KOPT-K1 (cell line): ENCODE data around the gene OLA1.

ENCODE experiments used
- H3K27ac ChIP-seq: fragments of 200-600 bp; sonication (generic); 2 replicates; pipeline ENCODE4 v1.5.1; 2016; ENCODE audit warnings: antibody characterized with exemption, mild to moderate bottlenecking, low read depth, low read length; ENCODE audit not compliant: poor library complexity, severe bottlenecking
- H3K36me3 ChIP-seq: fragments of 200-600 bp; sonication (generic); 2 replicates; pipeline ENCODE4 v1.5.1; 2017; ENCODE audit warnings: antibody characterized with exemption, mild to moderate bottlenecking, low read length, moderate library complexity; ENCODE audit not compliant: insufficient read depth
- H3K9me3 ChIP-seq: fragments of 200-600 bp; sonication (generic); 2 replicates; pipeline ENCODE4 v1.5.1; 2017; ENCODE audit warnings: antibody characterized with exemption, low read length, mild to moderate bottlenecking; ENCODE audit not compliant: insufficient read depth, poor library complexity, severe bottlenecking

Gene OLA1

DNA sequence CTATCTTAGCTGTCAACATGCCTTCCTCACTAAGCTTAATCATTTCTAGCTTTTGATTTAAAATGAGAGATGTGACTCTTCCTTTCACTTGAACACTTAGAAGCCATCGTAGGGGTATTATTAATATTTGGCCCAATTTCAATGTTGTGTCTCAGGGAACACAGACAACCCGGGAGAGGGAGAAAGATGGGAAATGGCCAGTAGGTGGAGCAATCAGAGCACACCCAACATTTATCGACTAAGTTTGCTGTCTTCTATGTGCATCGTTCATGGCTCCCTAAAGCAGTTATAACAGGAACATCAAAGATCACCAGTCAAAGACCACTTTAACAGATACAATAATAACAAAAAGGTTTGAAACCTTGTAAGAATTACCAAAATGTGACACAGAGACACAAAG lies 110.2 kb downstream of the OLA1 start:
- no peak overlapping the region for H3K27ac ChIP-seq
- no peaks in the 10 kb centered on the region for H3K9me3 ChIP-seq
- H3K36me3 ChIP-seq, result peaks cover 33% of the 10 kb centered on the region

DNA sequence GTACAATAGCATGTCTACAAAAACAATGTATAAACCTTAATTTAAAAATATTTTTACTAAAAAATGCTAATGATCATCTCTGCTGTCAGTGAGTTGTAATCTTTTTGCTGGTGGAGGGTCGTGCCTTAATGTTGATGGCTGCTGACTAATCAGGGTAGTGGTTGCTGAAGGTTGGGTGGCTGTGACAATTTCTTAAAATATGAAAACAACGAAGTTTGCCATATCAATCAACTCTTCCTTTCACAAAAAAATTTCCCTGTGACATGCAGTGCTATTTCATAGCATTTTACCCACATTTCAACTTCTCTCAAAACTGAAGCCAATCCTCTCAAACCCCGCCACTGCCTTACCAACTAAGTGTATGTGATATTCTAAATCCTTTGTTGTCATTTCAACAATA lies 112.4 kb downstream of the OLA1 start:
- Histone ChIP-seq H3K27ac (no peak overlapping the region), H3K36me3 (peaks cover 32% of the 10 kb centered on the region), H3K9me3 (no peaks in the 10 kb centered on the region)

DNA sequence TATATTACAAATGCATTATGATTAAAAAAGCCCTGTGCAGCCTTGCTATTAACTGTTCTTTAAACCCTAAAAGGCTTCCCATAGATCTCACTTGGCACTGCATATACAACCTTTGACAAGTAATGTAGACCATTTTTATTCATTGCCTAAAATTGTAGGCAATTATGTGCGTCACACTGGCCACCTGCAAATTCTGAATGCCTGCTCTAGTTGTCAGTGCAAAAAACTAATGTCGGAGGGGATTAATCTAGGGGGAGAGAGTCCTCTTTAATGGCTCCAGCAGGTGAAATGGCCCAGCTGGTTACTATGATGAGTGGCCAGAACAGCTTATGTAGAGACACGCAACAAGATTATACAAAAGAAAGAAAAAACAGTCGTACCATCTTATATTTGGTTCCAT lies 123.2 kb downstream of the OLA1 start:
- no peaks in the 10 kb centered on the region for H3K9me3 ChIP-seq

DNA sequence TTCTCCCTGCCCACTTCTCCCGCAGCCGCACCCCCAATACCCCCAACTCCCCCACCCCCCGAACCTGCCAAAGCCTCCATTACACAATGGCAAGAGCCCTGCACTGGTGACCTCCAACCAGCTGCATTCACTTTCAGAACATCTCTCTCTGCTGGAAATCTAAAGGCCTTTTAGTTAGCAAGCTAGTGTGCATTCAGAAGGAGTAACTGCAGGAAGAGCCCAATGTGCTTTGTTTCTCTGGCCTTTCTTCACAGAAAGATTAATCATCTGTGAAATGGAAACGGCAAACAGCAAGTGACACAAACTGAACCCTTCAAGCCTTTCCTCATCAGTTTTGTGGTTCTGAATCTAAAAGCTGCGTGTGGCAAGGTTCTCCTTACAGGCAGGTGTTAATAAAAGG lies 124.2 kb downstream of the OLA1 start:
- peaks cover 21% of the 10 kb centered on the region; the same call in 1 of the 2 replicates for H3K36me3 ChIP-seq
- H3K9me3 ChIP-seq, result no peaks in the 10 kb centered on the region
- H3K27ac ChIP-seq, result no peak overlapping the region

More for the DNA sequence above, 123.2 kb downstream of the OLA1 start:
- Histone ChIP-seq H3K36me3 (peaks cover 21% of the 10 kb centered on the region; the same call in 1 of the 2 replicates), H3K27ac (no peak overlapping the region)

DNA sequence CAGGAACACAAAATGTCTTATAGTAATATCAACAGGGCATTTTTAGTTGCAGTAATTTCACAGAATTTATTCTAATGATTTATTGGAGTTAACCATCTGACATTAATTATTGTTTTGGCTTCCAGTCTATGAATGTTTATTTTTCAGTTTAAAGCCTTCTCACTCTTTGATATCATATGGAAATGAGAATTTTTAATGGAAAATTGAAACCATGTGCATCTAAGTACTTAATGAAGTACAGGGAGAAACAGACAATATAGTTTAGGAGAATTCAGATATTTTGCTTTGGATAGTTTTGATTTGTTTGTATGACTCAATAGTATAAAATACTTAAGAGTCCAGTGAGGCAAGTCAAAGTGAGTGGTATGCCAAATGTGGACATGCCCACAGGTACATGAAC lies 126.1 kb downstream of the OLA1 start:
- H3K36me3 ChIP-seq, result peaks cover 31% of the 10 kb centered on the region
- H3K27ac ChIP-seq, result no peak overlapping the region
- H3K9me3 ChIP-seq, result no peaks in the 10 kb centered on the region

DNA sequence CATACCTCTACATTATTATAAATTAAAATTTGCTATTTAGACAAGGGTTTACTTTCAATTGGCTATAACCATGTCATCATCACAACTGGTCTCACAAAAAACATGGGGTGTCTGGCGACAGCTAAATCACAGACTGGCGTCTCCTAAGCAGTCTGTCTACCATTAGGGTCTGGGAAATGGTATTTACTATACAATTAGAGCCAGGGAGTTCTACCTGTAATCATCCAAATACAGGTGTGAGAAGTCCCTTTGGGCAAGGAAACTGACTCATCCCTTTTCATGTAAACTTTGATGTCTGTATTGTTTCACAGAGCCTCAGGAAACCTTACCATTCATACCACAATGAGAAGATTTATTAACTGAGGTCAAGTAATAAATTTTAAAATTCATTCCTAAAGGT lies 126.7 kb downstream of the OLA1 start:
- H3K36me3 ChIP-seq, result peaks cover 31% of the 10 kb centered on the region
- no peak overlapping the region for H3K27ac ChIP-seq
- H3K9me3 ChIP-seq, result no peaks in the 10 kb centered on the region

DNA sequence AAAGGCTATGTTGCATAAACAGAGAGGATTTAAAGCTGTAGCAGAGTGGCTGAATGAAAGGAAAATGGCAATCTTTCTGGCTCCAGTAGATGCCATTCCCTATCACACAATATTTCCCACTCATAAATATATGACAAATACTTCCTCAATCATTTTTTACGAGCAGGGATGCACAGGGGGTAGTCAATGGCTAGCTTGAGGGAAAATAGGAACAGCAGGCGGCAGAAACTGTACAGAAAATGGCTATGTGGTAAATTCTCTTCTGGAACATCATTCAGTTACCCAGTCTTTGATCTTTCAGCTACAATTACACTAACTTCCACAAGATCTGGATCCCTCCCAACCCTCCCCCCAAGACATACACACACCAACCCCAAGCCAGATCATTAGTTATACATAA lies 127.2 kb downstream of the OLA1 start:
- Histone ChIP-seq H3K9me3 (no peaks in the 10 kb centered on the region), H3K36me3 (peaks cover 31% of the 10 kb centered on the region), H3K27ac (no peak overlapping the region)

DNA sequence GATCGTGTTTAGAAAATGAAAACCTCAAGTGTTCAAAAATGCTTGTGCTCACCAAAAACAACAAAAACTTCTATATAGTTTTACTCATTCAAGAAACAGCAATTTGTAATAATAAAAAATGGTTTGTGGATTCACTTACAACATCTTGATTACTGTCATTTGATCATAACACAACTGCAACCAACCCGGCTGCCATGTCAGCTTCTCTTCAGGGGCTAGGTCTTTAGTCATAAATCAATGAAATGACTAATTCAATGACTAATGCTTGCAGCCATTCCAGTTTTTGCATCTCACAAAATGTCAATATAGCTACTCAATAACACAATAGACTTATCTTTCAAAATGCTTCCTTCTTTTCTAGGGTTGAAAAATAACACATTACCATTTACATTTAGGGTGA lies 128.0 kb downstream of the OLA1 start:
- no peak overlapping the region for H3K27ac ChIP-seq
- H3K36me3 ChIP-seq, result peaks cover 31% of the 10 kb centered on the region

DNA sequence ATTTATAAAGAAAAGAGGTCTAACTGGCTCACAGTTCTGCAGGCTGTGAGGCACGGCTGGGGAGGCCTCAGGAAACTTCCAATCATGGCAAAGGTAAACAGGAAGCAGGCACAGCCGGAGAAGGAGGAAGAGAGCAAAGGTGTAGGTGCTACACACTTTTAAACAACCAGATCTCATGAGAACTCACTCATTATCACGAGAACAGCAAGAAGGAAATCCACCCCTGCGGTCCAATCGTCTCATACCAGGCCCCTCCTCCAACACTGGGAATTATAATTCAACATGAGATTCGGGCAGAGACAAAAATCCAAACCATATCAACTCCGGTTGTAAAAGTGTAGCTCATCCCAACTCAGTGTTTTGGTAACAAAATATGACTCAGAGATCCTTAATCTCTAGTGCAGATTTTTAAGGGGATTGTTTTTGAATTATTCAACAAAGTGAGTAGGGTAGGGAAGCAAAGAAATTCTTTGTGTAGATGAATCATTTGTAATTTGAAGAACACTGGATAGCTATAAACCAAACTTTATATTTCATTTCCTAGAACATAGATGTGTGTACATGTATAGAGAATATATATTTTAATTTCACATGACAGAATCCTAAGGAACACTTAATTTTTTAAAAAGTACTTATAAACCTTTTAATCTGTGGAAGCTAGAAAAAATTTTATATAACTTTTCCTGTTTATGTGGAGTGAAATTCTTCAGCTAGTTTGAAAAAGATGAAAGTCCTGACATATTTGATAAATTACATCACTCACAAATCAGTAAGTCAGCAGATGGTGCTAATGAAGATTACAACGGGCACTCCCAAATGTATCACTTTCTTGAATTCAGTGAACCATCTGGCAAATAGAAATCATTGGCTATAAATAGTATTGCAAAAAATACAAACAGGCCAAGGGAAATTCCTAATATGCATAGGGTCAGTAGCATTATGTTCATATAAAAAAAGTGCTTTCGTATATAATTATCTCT lies 130.1 kb downstream of the OLA1 start:
- H3K27ac ChIP-seq, result no peak overlapping the region
- H3K9me3 ChIP-seq, result no peaks in the 10 kb centered on the region
- peaks cover 38% of the 10 kb centered on the region for H3K36me3 ChIP-seq

More for the DNA sequence above, 128.0 kb downstream of the OLA1 start:
- H3K9me3 ChIP-seq, result no peaks in the 10 kb centered on the region

DNA sequence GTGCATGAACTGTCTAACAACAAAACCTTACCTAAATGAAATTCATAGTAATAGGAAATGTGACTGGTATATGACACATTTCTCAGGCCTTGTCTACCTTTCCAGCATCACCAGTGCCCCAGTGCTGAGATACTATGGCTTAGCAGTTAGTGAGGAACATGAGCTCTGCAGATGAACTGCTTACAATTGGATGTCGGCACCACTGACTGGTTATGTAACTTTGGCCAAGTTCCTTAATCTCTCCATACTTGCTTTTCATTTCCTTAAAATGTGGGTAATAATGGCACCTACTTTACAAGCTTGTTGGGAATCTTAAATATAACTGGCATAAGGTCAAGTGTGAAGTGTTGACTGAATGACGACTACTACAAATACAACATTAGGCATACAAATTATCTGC lies 136.3 kb downstream of the OLA1 start:
- no peak overlapping the region for H3K27ac ChIP-seq

DNA sequence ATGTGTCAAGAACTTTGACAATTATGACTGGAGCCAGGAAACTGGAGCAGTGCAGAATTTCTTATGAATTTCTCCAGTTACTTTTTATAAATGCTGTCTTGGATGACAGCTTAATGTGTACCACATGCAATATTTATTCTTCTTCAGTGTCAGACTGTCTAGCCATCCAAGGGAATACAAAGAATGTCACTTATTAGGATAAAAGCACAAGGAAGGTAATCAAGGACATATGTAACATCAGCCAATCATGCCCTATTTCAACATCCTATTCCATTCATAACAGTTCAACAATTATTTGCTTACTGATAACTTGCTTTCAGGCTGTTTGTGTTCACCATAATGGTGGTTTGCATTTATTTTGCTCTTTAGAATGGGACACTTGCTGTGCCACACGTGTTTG lies 139.8 kb downstream of the OLA1 start:
- Histone ChIP-seq H3K36me3 (peaks cover 11% of the 10 kb centered on the region; the same call in 1 of the 2 replicates), H3K27ac (no peak overlapping the region), H3K9me3 (no peaks in the 10 kb centered on the region)

More for the DNA sequence above, 136.3 kb downstream of the OLA1 start:
- Histone ChIP-seq H3K36me3 (peaks cover 15% of the 10 kb centered on the region; the same call in 1 of the 2 replicates), H3K9me3 (no peaks in the 10 kb centered on the region)

DNA sequence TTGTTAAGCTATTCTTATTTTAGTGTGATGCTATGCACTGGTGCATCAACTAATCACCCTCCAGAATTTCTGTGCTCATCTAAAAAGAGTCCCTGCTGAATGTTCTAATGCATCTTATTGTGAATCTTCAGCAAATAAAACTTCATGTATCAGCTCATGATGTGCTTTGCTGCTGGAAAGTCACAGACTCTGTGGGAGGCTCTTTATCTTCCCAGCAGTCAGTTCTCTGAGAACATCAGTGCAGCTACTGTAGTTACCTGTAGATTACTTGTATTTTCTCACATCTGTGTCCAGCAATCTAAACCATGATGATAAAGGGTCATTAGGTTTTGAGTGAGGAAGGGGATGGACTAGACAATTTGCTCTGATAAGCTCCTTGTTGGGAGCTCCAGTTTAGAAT lies 141.6 kb downstream of the OLA1 start:
- Histone ChIP-seq H3K27ac (no peak overlapping the region), H3K36me3 (peaks cover 14% of the 10 kb centered on the region), H3K9me3 (no peaks in the 10 kb centered on the region)

DNA sequence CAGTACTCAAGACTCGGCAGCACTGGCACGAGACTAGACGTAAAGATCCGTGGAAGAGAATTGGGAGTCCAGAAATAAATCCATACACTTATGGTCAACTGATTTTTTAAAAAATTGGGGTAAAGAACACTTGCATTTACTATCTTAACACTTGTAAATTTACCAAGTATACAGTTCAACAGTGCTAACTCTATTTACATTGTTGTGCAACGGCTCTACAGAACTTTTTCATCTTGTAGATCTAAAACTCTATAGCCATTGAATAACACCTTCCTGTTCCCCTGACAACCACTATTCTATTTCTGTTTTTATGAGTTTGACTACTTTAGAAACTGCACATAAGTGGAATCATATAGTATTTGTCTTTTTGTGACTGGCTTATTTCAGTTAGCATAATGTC lies 153.8 kb downstream of the OLA1 start:
- Histone ChIP-seq H3K9me3 (no peaks in the 10 kb centered on the region), H3K36me3 (peaks cover 11% of the 10 kb centered on the region; the same call in 1 of the 2 replicates), H3K27ac (no peak overlapping the region)

DNA sequence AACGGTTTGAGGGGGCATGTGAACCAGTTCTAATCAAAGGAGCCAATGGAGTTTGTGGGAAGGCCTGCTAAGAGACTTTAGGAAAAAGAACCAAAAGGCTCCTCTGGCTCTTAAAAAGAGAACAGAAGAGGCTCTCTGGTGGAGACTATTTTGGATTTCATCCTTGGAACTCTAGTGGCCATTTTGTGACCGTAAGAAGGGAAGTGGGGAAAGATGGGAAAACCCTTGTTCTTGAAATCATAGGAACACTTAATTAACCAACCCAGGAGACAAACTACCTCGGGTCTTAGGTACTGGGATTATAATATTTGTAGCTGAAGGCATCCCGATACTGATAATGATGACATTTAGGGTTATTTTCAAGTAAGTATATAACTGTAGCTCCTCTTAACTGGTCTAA lies 157.9 kb downstream of the OLA1 start:
- H3K27ac ChIP-seq, result no peak overlapping the region
- 0 out of 2 replicates have a peak, but pooled peaks cover 10% of the 10 kb centered on the region for H3K36me3 ChIP-seq
- H3K9me3 ChIP-seq, result no peaks in the 10 kb centered on the region

DNA sequence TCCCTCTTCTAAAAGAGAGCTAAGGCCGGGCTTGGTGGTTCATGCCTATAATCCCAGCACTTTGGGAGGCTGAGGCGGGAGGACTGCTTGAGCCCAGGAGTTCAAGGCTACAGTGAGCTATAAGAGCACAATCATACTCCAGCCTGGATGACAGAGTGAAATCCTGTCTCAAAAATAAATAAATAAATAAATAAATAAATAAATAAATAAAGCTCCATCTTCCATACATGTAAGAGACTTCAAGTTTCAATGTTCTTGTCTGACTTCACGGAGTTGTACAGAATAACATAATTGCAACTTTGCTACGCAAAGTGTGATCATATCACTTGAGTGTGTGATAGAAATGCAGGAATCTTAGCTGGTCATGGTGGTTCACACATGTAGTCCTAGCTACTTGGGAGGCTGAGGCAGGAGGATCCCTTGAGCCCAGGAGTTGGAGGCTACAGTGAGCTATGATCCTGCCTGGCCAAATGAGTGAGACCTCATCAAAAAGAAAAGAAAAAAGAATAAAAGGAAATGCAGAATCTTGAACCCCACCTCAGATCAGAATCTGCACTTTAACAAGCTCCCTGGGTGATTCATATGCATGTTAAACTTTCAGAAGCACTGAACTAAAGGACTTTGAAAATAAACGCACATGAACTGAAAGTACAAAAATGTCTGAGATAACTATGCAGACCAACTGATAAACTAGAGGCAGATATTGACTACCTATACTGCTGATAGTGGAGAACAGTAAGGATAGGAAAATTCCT lies 159.4 kb downstream of the OLA1 start:
- no peaks in the 10 kb centered on the region for H3K9me3 ChIP-seq
- H3K36me3 ChIP-seq, result 0 out of 2 replicates have a peak, but pooled peaks cover 5% of the 10 kb centered on the region

More for the DNA sequence above, 159.4 kb downstream of the OLA1 start:
- no peak overlapping the region for H3K27ac ChIP-seq
